Measurements from ENCODE around the gene EIF4G3.

DNA sequence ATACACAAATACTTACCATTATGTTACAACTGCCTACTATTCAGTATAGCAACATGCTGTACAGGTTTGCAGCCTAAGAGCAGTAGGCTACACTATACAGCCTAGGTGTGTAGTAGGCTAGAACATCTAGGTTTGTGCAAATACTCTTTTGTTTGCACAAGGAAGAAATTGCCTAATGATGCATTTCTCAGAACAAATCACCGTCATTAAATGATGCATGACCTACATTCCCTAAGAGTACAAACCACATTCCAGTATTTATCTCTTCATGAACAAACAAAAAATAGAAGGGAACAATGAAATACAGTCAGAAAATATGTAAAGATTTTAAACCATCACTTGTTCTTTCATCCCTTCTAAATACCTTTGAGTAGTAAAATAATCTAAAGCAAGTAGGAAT is 279.9 kb downstream of the EIF4G3 start:
- TF ChIP-seq POLR2A (IDR thresholded peaks at IDR 0.05; ENCODE audit: low read depth, low read length) (no peak), ZNF207 (IDR thresholded peaks at IDR 0.05; ENCODE audit: borderline replicate concordance) (no peak), EZH2 (IDR thresholded peaks at IDR 0.05; ENCODE audit: borderline replicate concordance, control insufficient read depth, low read depth, low read length) (no peak)
- TF ChIP-seq, protein P1, sequence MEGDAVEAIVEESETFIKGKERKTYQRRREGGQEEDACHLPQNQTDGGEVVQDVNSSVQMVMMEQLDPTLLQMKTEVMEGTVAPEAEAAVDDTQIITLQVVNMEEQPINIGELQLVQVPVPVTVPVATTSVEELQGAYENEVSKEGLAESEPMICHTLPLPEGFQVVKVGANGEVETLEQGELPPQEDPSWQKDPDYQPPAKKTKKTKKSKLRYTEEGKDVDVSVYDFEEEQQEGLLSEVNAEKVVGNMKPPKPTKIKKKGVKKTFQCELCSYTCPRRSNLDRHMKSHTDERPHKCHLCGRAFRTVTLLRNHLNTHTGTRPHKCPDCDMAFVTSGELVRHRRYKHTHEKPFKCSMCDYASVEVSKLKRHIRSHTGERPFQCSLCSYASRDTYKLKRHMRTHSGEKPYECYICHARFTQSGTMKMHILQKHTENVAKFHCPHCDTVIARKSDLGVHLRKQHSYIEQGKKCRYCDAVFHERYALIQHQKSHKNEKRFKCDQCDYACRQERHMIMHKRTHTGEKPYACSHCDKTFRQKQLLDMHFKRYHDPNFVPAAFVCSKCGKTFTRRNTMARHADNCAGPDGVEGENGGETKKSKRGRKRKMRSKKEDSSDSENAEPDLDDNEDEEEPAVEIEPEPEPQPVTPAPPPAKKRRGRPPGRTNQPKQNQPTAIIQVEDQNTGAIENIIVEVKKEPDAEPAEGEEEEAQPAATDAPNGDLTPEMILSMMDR (IDR thresholded peaks at IDR 0.05 in 2 of 3, conservative IDR thresholded peaks at IDR 0.05 in 1 of 3; ENCODE audit: control insufficient read depth in 2 of 3, extremely low read depth in 1 of 3, insufficient read depth in 1 of 3, low read depth in 3 of 3, low read length in 3 of 3): no peak
- TF ChIP-seq, protein P2, sequence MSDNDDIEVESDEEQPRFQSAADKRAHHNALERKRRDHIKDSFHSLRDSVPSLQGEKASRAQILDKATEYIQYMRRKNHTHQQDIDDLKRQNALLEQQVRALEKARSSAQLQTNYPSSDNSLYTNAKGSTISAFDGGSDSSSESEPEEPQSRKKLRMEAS (IDR thresholded peaks at IDR 0.05; ENCODE audit: low read depth, low read length): no peak

Data from GM12878 (cell line).